CD14-positive monocyte (primary cell): ENCODE data around the gene ELMO1. TPM values are rescaled to one million over a fixed set of nuclear protein-coding genes. Genes with fewer than 3 reads are reported as not detected.
A peak's percentile ranks its signal among the peaks of the same experiment; 100 is the strongest.

Experiments used
- DNase-seq, 3 donors: peaks; one replicate each; pipeline ENCODE4 v3.0.0-alpha.2; 2011 to 2022
- H2AFZ ChIP-seq: 2 replicates; pipeline ENCODE4 v1.6.0; 2012; ENCODE audit warnings: mild to moderate bottlenecking, low read depth, low read length, inconsistent platforms; ENCODE audit not compliant: insufficient read depth, poor library complexity, severe bottlenecking
- H3K27ac ChIP-seq, 2 donors: 1 replicate in 1 of 2; 2 replicates in 1 of 2; pipeline ENCODE4 v1.5.1; 2012 to 2013; ENCODE audit warnings: low read length in 2 of 2, control low read depth in 1 of 2, inconsistent platforms in 1 of 2, low read depth in 1 of 2, mild to moderate bottlenecking in 1 of 2
- H3K27me3 ChIP-seq, 2 donors: one replicate each; pipeline versions ENCODE4 v1.6.0 to v1.6.1; 2011 to 2013; ENCODE audit warnings: low read length in 2 of 2; ENCODE audit not compliant: control insufficient read depth in 2 of 2, insufficient read depth in 2 of 2
- H3K36me3 ChIP-seq, 2 donors: replicated peaks in 1 of 2; 1 replicate in 1 of 2; 2 replicates in 1 of 2; pipeline versions ENCODE4 v1.5.1 to v1.6.1; 2012 to 2013; ENCODE audit warnings: low read length in 2 of 2, control low read depth in 1 of 2, inconsistent platforms in 1 of 2, mild to moderate bottlenecking in 1 of 2; ENCODE audit not compliant: insufficient read depth in 2 of 2, control insufficient read depth in 1 of 2
- H3K4me1 ChIP-seq, 2 donors: 1 replicate in 1 of 2; 2 replicates in 1 of 2; pipeline versions ENCODE4 v1.5.1 to v1.6.1; 2012 to 2013; ENCODE audit warnings: low read length in 2 of 2, control low read depth in 1 of 2, inconsistent platforms in 1 of 2, mild to moderate bottlenecking in 1 of 2, moderate library complexity in 1 of 2; ENCODE audit not compliant: insufficient read depth in 2 of 2, control insufficient read depth in 1 of 2
- H3K4me2 ChIP-seq: replicated peaks from 2 replicates; pipeline ENCODE3; 2012; ENCODE audit warnings: low read length, moderate library complexity, mild to moderate bottlenecking; ENCODE audit not compliant: poor library complexity, severe bottlenecking; ENCODE audit errors: extremely low read depth
- H3K4me3 ChIP-seq, 3 experiments: fragments of 200-600 bp in 1 of 3; sonication (generic) in 1 of 3; replicated peaks in 1 of 3; 1 replicate in 2 of 3; 2 replicates in 1 of 3; pipeline ENCODE4 v1.5.1; 2011 to 2013; ENCODE audit warnings: low read length in 3 of 3, mild to moderate bottlenecking in 3 of 3, control low read depth in 2 of 3, low read depth in 2 of 3, inconsistent platforms in 1 of 3, moderate library complexity in 1 of 3
- H3K79me2 ChIP-seq: 2 replicates; pipeline ENCODE4 v1.6.0; 2012; ENCODE audit warnings: mild to moderate bottlenecking, control low read depth, inconsistent platforms, low read length, moderate library complexity; ENCODE audit not compliant: insufficient read depth
- H3K9ac ChIP-seq: 2 replicates; pipeline ENCODE4 v1.6.0; 2017; ENCODE audit warnings: low read length, mild to moderate bottlenecking; ENCODE audit not compliant: insufficient read depth, poor library complexity, severe bottlenecking
- H3K9me3 ChIP-seq, 2 donors: replicated peaks in 1 of 2; 1 replicate in 1 of 2; 2 replicates in 1 of 2; pipeline versions ENCODE4 v1.5.1 to v1.6.1; 2012 to 2013; ENCODE audit warnings: low read length in 2 of 2, control low read depth in 1 of 2; ENCODE audit not compliant: control insufficient read depth in 1 of 2, insufficient read depth in 1 of 2
- H4K20me1 ChIP-seq: 2 replicates; pipeline ENCODE4 v1.6.0; 2012; ENCODE audit warnings: mild to moderate bottlenecking, low read length, control low read depth, moderate library complexity; ENCODE audit not compliant: insufficient read depth
- H3K27ac Mint-ChIP-seq, 7 donors: one replicate each; pipeline ENCODE4 v1.8.0; 2020; ENCODE audit warnings: mild to moderate bottlenecking in 7 of 7, mixed read lengths in 7 of 7, moderate library complexity in 6 of 7, inconsistent platforms in 2 of 7
- H3K27me3 Mint-ChIP-seq, 3 donors: one replicate each; pipeline ENCODE4 v1.8.0; 2021 to 2022; ENCODE audit warnings: low read depth in 3 of 3, mild to moderate bottlenecking in 3 of 3, mixed read lengths in 3 of 3, moderate library complexity in 3 of 3, inconsistent platforms in 1 of 3
- H3K36me3 Mint-ChIP-seq, 2 donors: one replicate each; pipeline ENCODE4 v1.8.0; 2020; ENCODE audit warnings: mixed read lengths in 2 of 2, inconsistent platforms in 1 of 2, mild to moderate bottlenecking in 1 of 2
- H3K4me1 Mint-ChIP-seq: one replicate; pipeline ENCODE4 v1.8.0; 2020; ENCODE audit warnings: mild to moderate bottlenecking, mixed read lengths
- H3K4me3 Mint-ChIP-seq, 2 donors: one replicate each; pipeline ENCODE4 v1.8.0; 2020; ENCODE audit warnings: mild to moderate bottlenecking in 2 of 2, mixed read lengths in 2 of 2, moderate library complexity in 1 of 2
- H3K9me3 Mint-ChIP-seq, 7 donors: one replicate each; pipeline ENCODE4 v1.8.0; 2020 to 2022; ENCODE audit warnings: mixed read lengths in 7 of 7, mild to moderate bottlenecking in 6 of 7, moderate library complexity in 6 of 7, inconsistent platforms in 2 of 7
- WGBS: methylation state at CpG from one replicate; pipeline ENCODE4 v1.1.5; 2013; ENCODE audit warnings: missing lambda C conversion rate; ENCODE audit not compliant: insufficient coverage; 5-methylcytosine and 5-hydroxymethylcytosine counted together
- intact Hi-C, 2 donors: fragments of 100-400 bp; cut with micrococcal nuclease; formaldehyde crosslinking; loops; one replicate each; pipeline versions ENCODE4 v1.15.0 to v1.15.1; 2023
- polyA plus RNA-seq, 3 donors: library from polyadenylated mRNA; depleted of rRNA in 1 of 3; unstranded in 2 of 3; stranded (reverse) in 1 of 3; fragments of 300-500 nt in 2 of 3; fragments of >200 nt in 1 of 3; fragmentation: Illumina TruSeq in 2 of 3; gene quantifications; 1 replicate in 2 of 3; 2 replicates in 1 of 3; pipeline ENCODE4 v1.2.3, GENCODE V29; 2012 to 2021
- TF ChIP-seq, protein P1 (sequence below): fragments of 200-600 bp; IDR thresholded peaks from one replicate; pipeline ENCODE4 v1.8.0; 2022; ENCODE audit warnings: antibody characterized with exemption, mild to moderate bottlenecking

Gene ELMO1
- polyA plus RNA-seq, 3 donors = 46.6 to 50.2 (median 46.7) TPM

DNA sequence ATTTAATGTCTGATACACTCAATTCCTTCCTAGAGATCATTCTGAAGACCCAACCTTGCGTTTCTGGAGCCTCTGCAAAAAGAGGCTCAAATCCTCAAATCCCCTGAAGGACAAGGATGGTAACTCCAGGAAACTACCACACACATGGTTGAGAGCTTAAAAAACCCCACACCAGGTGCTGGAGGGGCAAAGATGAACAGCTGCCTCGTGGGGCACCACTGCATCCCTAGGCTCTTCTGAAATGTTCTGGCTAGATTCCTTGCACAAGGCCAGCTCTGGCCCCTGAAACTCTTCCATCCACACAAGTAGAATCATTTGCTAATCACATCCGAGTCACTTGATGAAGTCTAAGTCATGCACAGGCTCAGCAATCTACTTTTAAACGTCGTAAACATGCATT, 286.6 kb downstream of the ELMO1 start:
- intact Hi-C loops = no loop called here
- Histone ChIP-seq H3K79me2 (no peaks in the 10 kb centered on the region), H3K27ac (no peak overlapping the region), H3K4me1 (no peaks in the 10 kb centered on the region), H3K27me3 (no peaks in the 10 kb centered on the region), H4K20me1 (no peaks in the 10 kb centered on the region), H3K9me3 (peaks cover 0 to 3% of the 10 kb centered on the region in 2 donors), H3K9ac (no peak overlapping the region), H2AFZ (no peak overlapping the region), H3K36me3 (peaks cover 0 to 13% of the 10 kb centered on the region in 2 donors), H3K4me2 (no peak overlapping the region), H3K4me3 (no peak overlapping the region)
- no peak for DNase-seq
- H3K27ac Mint-ChIP-seq = peak overlapping the region in 1 of 7 donors; percentile 20
- TF ChIP-seq, protein P1, sequence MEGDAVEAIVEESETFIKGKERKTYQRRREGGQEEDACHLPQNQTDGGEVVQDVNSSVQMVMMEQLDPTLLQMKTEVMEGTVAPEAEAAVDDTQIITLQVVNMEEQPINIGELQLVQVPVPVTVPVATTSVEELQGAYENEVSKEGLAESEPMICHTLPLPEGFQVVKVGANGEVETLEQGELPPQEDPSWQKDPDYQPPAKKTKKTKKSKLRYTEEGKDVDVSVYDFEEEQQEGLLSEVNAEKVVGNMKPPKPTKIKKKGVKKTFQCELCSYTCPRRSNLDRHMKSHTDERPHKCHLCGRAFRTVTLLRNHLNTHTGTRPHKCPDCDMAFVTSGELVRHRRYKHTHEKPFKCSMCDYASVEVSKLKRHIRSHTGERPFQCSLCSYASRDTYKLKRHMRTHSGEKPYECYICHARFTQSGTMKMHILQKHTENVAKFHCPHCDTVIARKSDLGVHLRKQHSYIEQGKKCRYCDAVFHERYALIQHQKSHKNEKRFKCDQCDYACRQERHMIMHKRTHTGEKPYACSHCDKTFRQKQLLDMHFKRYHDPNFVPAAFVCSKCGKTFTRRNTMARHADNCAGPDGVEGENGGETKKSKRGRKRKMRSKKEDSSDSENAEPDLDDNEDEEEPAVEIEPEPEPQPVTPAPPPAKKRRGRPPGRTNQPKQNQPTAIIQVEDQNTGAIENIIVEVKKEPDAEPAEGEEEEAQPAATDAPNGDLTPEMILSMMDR = no peak
- H3K9me3 Mint-ChIP-seq = peaks cover 0 to 9% (median 3%) of the 10 kb centered on the region in 7 donors
- H3K36me3 Mint-ChIP-seq = peaks cover 9 to 19% of the 10 kb centered on the region in 2 donors
- no peak overlapping the region for H3K4me3 Mint-ChIP-seq
- no peaks in the 10 kb centered on the region for H3K4me1 Mint-ChIP-seq
- WGBS = 42% methylated on average over 2 of the region's 5 CpGs
- peaks cover 0 to 1% (median 0%) of the 10 kb centered on the region in 3 donors for H3K27me3 Mint-ChIP-seq

GRCh38 chr7:37160656-37161055, 288.0 kb downstream of the ELMO1 start:
- Histone ChIP-seq H3K36me3 (peaks cover 0 to 13% of the 10 kb centered on the region in 2 donors), H2AFZ (no peak overlapping the region), H3K27ac (no peak overlapping the region), H3K4me3 (no peak overlapping the region), H3K9me3 (peaks cover 0 to 3% of the 10 kb centered on the region in 2 donors), H4K20me1 (no peaks in the 10 kb centered on the region), H3K27me3 (no peaks in the 10 kb centered on the region), H3K4me2 (no peak overlapping the region), H3K9ac (no peak overlapping the region), H3K79me2 (no peaks in the 10 kb centered on the region), H3K4me1 (no peaks in the 10 kb centered on the region)
- no peak overlapping the region for H3K27ac Mint-ChIP-seq
- H3K9me3 Mint-ChIP-seq = peaks cover 0 to 7% (median 3%) of the 10 kb centered on the region in 7 donors
- DNase-seq = no peak
- H3K27me3 Mint-ChIP-seq = peaks cover 0 to 1% (median 0%) of the 10 kb centered on the region in 3 donors
- 100% methylated on average over 1 of the region's 2 CpGs for WGBS
- intact Hi-C loops = no loop called here
- H3K4me1 Mint-ChIP-seq = no peaks in the 10 kb centered on the region
- TF ChIP-seq, protein P1 = no peak
- peaks cover 12 to 26% of the 10 kb centered on the region in 2 donors for H3K36me3 Mint-ChIP-seq
- H3K4me3 Mint-ChIP-seq = no peak overlapping the region
